IMR-90 (cell line): Measurements from ENCODE around the gene NDUFA6. TPM values are rescaled to one million over a fixed set of nuclear protein-coding genes. Genes with fewer than 3 reads are reported as not detected.
"Not testable (repeated sequence)": the region's sequence is repeated elsewhere in the genome, so short reads cannot be mapped to it uniquely, and the experiment has no call there.

Experiments used
- ATAC-seq: fragments of 200-7000 bp; cut with Tn5 transposase; 2 replicates; pipeline ENCODE4 v1.9.1; 2020; ENCODE audit warnings: low read depth, mild to moderate bottlenecking, moderate library complexity
- BruUV-seq: library from RNA; stranded (reverse); fragments of 400-500 nt; replicated peaks from 2 replicates; lab custom pipeline; 2021; lab: Mats Ljungman, UMichigan
- CTCF ChIA-PET: fragments of 300-600 bp; formaldehyde crosslinking; extraction: SDS; loops from one replicate; lab custom pipeline; 2021; ENCODE audit warnings: antibody characterized with exemption; lab: Yijun Ruan, JAX
- POLR2A ChIA-PET: fragments of 300-600 bp; sonication (Branson Sonifier 250); formaldehyde crosslinking; loops from one replicate; lab custom pipeline; 2022; ENCODE audit warnings: antibody characterized with exemption; ENCODE audit not compliant: unreplicated experiment; lab: Charles Lee
- DNase-seq: peaks from one replicate; pipeline ENCODE4 v3.0.0; 2013
- H2AFZ ChIP-seq: replicated peaks from 2 replicates; pipeline ENCODE3; 2013; ENCODE audit warnings: low read length, mild to moderate bottlenecking; ENCODE audit not compliant: poor library complexity
- H2AK5ac ChIP-seq: 2 replicates; pipeline ENCODE4 v1.6.1; 2013; ENCODE audit warnings: low read depth, low read length, inconsistent platforms
- H2AK9ac ChIP-seq: replicated peaks from 2 replicates; pipeline ENCODE3; 2013; ENCODE audit warnings: mild to moderate bottlenecking, low read depth, low read length, moderate library complexity; ENCODE audit not compliant: poor library complexity
- H2BK120ac ChIP-seq: 2 replicates; pipeline ENCODE4 v1.6.1; 2013; ENCODE audit warnings: low read depth, low read length, inconsistent platforms
- H2BK15ac ChIP-seq: 3 replicates; pipeline ENCODE4 v1.6.1; 2013; ENCODE audit warnings: low read depth, low read length, inconsistent platforms
- H2BK20ac ChIP-seq: 2 replicates; pipeline ENCODE4 v1.6.1; 2013; ENCODE audit warnings: low read depth, mild to moderate bottlenecking, inconsistent platforms, low read length, moderate library complexity
- H2BK5ac ChIP-seq: 2 replicates; pipeline ENCODE4 v1.6.1; 2013; ENCODE audit warnings: mild to moderate bottlenecking, low read depth, low read length, inconsistent platforms; ENCODE audit not compliant: poor library complexity, severe bottlenecking
- H3K14ac ChIP-seq: replicated peaks from 2 replicates; pipeline ENCODE4 v1.6.1; 2013; ENCODE audit warnings: low read depth, low read length, inconsistent platforms
- H3K18ac ChIP-seq: 2 replicates; pipeline ENCODE4 v1.6.1; 2013; ENCODE audit warnings: low read depth, low read length, control low read depth
- H3K23ac ChIP-seq: 2 replicates; pipeline ENCODE4 v1.6.1; 2013; ENCODE audit warnings: low read depth, low read length, inconsistent platforms
- H3K27ac ChIP-seq: 2 replicates; pipeline ENCODE4 v1.5.1; 2013; ENCODE audit warnings: mild to moderate bottlenecking, control low read depth, low read length; ENCODE audit not compliant: insufficient read depth
- H3K27me3 ChIP-seq: 2 replicates; pipeline ENCODE4 v1.6.1; 2013; ENCODE audit warnings: low read length; ENCODE audit not compliant: control insufficient read depth, insufficient read depth
- H3K36me3 ChIP-seq: 2 replicates; pipeline ENCODE4 v1.6.1; 2013; ENCODE audit warnings: low read length, mixed read lengths; ENCODE audit not compliant: control insufficient read depth, insufficient read depth
- H3K4ac ChIP-seq: 2 replicates; pipeline ENCODE4 v1.6.1; 2013; ENCODE audit warnings: low read depth, low read length, inconsistent platforms
- H3K4me1 ChIP-seq: 2 replicates; pipeline ENCODE4 v1.6.1; 2013; ENCODE audit warnings: low read length, mixed read lengths; ENCODE audit not compliant: control insufficient read depth, insufficient read depth
- H3K4me2 ChIP-seq: 2 replicates; pipeline ENCODE4 v1.6.1; 2013; ENCODE audit warnings: low read depth, mild to moderate bottlenecking, control low read depth, low read length, moderate library complexity
- H3K4me3 ChIP-seq: 2 replicates; pipeline ENCODE4 v1.5.1; 2013; ENCODE audit warnings: low read depth, mild to moderate bottlenecking, control low read depth, low read length, moderate library complexity; ENCODE audit not compliant: insufficient read depth
- H3K56ac ChIP-seq: 2 replicates; pipeline ENCODE4 v1.6.1; 2013; ENCODE audit warnings: low read length, inconsistent platforms; ENCODE audit not compliant: insufficient read depth; ENCODE audit errors: extremely low read depth
- H3K79me1 ChIP-seq, 2 experiments: 2 replicates each; pipeline ENCODE4 v1.6.1; 2013; ENCODE audit warnings: low read length in 2 of 2, inconsistent platforms in 1 of 2, low read depth in 1 of 2
- H3K9ac ChIP-seq: 2 replicates; pipeline ENCODE4 v1.6.1; 2013; ENCODE audit warnings: low read depth, low read length, control low read depth
- H3K9me1 ChIP-seq: 2 replicates; pipeline ENCODE4 v1.6.1; 2013; ENCODE audit warnings: low read length, inconsistent platforms; ENCODE audit not compliant: insufficient read depth
- H3K9me3 ChIP-seq: 2 replicates; pipeline ENCODE4 v1.6.1; 2013; ENCODE audit warnings: low read length; ENCODE audit not compliant: control insufficient read depth, insufficient read depth
- H4K20me1 ChIP-seq: 2 replicates; pipeline ENCODE4 v1.6.1; 2013; ENCODE audit warnings: low read length, inconsistent platforms; ENCODE audit not compliant: insufficient read depth
- H4K5ac ChIP-seq: 2 replicates; pipeline ENCODE4 v1.6.1; 2013; ENCODE audit warnings: mild to moderate bottlenecking, low read depth, low read length, control low read depth
- H4K8ac ChIP-seq, 2 experiments: 2 replicates each; pipeline ENCODE4 v1.6.1; 2013; ENCODE audit warnings: low read depth in 2 of 2, low read length in 2 of 2, control low read depth in 1 of 2, inconsistent platforms in 1 of 2
- H4K91ac ChIP-seq: 2 replicates; pipeline ENCODE4 v1.6.1; 2013; ENCODE audit warnings: low read depth, low read length, inconsistent platforms; ENCODE audit not compliant: insufficient read depth
- NFE2L2 ChIP-seq: fragments of 150-350 bp; IDR thresholded peaks from 2 replicates; pipeline ENCODE4 v1.6.1; 2016; ENCODE audit warnings: low read depth, mild to moderate bottlenecking, low read length
- POLR2A ChIP-seq: IDR thresholded peaks from 2 replicates; pipeline ENCODE4 v1.6.1; 2012; ENCODE audit warnings: mild to moderate bottlenecking, low read depth, low read length
- SMC3 ChIP-seq: fragments of 150-350 bp; IDR thresholded peaks from 2 replicates; pipeline ENCODE4 v1.6.1; 2016; ENCODE audit warnings: low read depth, mild to moderate bottlenecking, antibody characterized with exemption, low read length, moderate library complexity
- WGBS, 2 experiments: methylation state at CpG; one replicate each; pipeline versions ENCODE4 v1.1.5 to v1.1.7; 2013; ENCODE audit warnings: missing lambda C conversion rate in 2 of 2; ENCODE audit not compliant: insufficient read length in 1 of 2; ENCODE audit errors: extremely low coverage in 2 of 2; 5-methylcytosine and 5-hydroxymethylcytosine counted together
- dilution Hi-C: fragments of 300-500 bp; cut with HindIII; formaldehyde crosslinking; loops from one replicate; pipeline ENCODE4 v1.14.3; 2018; ENCODE audit warnings: low sequenced_read_pairs; ENCODE audit not compliant: unreplicated experiment
- in situ Hi-C: fragments of 300-500 bp; cut with MboI; formaldehyde crosslinking; loops from 3 replicates; pipeline ENCODE4 v1.14.3; 2019; ENCODE audit warnings: low sequenced_read_pairs, inconsistent platforms, mixed read lengths
- intact Hi-C: fragments of 100-400 bp; cut with micrococcal nuclease; formaldehyde crosslinking; loops from 2 replicates; pipeline ENCODE4 v1.10.0; 2022
- polyA plus RNA-seq, 3 experiments: library from polyadenylated mRNA; depleted of rRNA; stranded (reverse); fragments of >200 nt; gene quantifications; 2 replicates each; pipeline ENCODE4 v1.2.3, GENCODE V29; 2012; ENCODE audit warnings: low replicate concordance in 1 of 3
- total RNA-seq: library from RNA; depleted of rRNA; stranded (reverse); fragments of >200 nt; gene quantifications from 2 replicates; pipeline ENCODE4 v1.2.3, GENCODE V29; 2012

NDUFA6 gene
- total and polyA plus RNA-seq, 2 of the 4 experiments (the other 2 are of a cell fraction), result 48.8 to 89.0 TPM

DNA sequence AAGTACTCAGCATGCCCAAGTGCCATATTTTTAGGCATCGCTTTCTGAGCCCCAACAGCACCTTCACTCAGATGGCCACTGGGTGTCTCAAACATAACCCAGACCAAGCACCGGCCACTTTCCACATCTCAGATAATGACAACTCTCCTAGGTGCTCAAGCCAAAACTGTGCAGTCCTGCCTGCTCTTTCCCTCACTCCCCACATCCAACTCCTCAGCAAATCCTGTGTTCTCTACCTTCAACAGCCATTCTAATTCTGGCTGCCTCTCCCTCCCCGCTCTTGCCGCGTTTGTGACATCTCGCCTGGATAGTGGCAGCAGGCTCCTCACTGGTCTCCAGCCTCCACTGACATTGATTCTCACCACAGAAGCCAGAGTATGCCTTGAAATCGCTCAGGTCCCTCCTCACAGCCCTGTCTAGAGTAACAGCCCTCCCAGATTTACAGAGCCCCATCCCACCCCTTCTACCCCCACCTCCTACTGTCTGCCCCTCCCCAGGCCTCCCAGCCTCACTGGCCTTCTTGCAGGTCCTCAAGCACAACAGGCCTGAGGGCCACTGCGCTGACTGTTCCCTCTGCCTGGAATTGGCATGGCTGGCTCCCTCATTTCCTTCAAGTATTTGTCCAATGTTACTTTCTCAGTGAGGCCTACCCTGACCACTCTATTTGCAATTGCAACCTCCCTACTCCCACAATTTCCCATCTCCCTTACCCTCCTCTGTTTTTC is 17.8 kb downstream of the NDUFA6 start:
- Histone ChIP-seq H3K4me1 (peaks cover 12% of the 10 kb centered on the region), H2AK5ac (no peak overlapping the region; the same call in 1 of the 2 replicates), H3K9me1 (peaks cover 17% of the 10 kb centered on the region; the same call in 1 of the 2 replicates), H3K23ac (no peak overlapping the region), H2AK9ac (peak overlapping the region; percentile 44), H3K56ac (no peak overlapping the region), H2BK20ac (no peak overlapping the region), H3K4me3 (no peak overlapping the region), H2BK5ac (no peak overlapping the region), H3K9me3 (no peaks in the 10 kb centered on the region), H4K91ac (no peak overlapping the region), H3K36me3 (peaks cover 6% of the 10 kb centered on the region), H2AFZ (peak overlapping the region; percentile 1), H3K18ac (no peak overlapping the region), H4K8ac (peak overlapping the region in 1 of 2 experiments; percentile 97; a peak in 1 of 4 replicates), H3K79me1 (peaks cover 15 to 57% of the 10 kb centered on the region in 2 experiments; a peak in 3 of 4 replicates), H4K5ac (no peak overlapping the region), H3K14ac (no peak overlapping the region), H3K27ac (no peak overlapping the region), H3K9ac (no peak overlapping the region), H3K4me2 (no peak overlapping the region), H2BK15ac (no peak overlapping the region), H2BK120ac (no peak overlapping the region), H3K27me3 (no peaks in the 10 kb centered on the region), H4K20me1 (0 out of 2 replicates have a peak, but pooled peaks cover 4% of the 10 kb centered on the region), H3K4ac (no peak overlapping the region)
- ATAC-seq (no peak), DNase-seq (no peak)
- ChIA-PET CTCF (no interaction called here), POLR2A (no interaction called here)
- no TSS peak for BruUV-seq
- in situ Hi-C loops, result no loop called here
- 88% methylated on average over 8 of the region's 8 CpGs; no CpG with 5 or more reads in 1 of the 2 experiments for WGBS, 2 experiments
- TF ChIP-seq NFE2L2 (no peak), POLR2A (no peak), SMC3 (no peak)
- intact Hi-C loops, result no loop called here
- dilution Hi-C loops, result no loop called here

GRCh38 chr22:42071508-42071907 is 19.1 kb downstream of the NDUFA6 start:
- POLR2A ChIA-PET, H4K91ac ChIP-seq, H3K9me3 ChIP-seq, ATAC-seq, H3K14ac ChIP-seq, DNase-seq, BruUV-seq, dilution Hi-C loops, H2BK20ac ChIP-seq, H3K9ac ChIP-seq, H2AK5ac ChIP-seq, H3K18ac ChIP-seq, H2BK15ac ChIP-seq, H3K27ac ChIP-seq, H3K56ac ChIP-seq, in situ Hi-C loops, H3K4me3 ChIP-seq, H3K27me3 ChIP-seq, H4K5ac ChIP-seq, H2AFZ ChIP-seq, H2BK120ac ChIP-seq, CTCF ChIA-PET, intact Hi-C loops, H4K20me1 ChIP-seq: not testable (repeated sequence)
- Histone ChIP-seq H2AK9ac (peak overlapping the region; percentile 26), H3K9me1 (peaks cover 20% of the 10 kb centered on the region; the same call in 1 of the 2 replicates), H3K23ac (peak overlapping the region; percentile 53; the same call in 1 of the 2 replicates), H3K79me1 (peaks cover 15 to 57% of the 10 kb centered on the region in 2 experiments; a peak in 3 of 4 replicates), H4K8ac (peak overlapping the region in 1 of 2 experiments; percentile 97; a peak in 2 of 4 replicates), H3K36me3 (peaks cover 13% of the 10 kb centered on the region), H3K4me1 (peaks cover 12% of the 10 kb centered on the region), H3K4me2 (peak overlapping the region; percentile 67; the same call in 1 of the 2 replicates), H3K4ac (peak overlapping the region; percentile 92; the same call in 1 of the 2 replicates), H2BK5ac (peak overlapping the region; percentile 77)
- 58% methylated on average over 2 of the region's 7 CpGs; no CpG with 5 or more reads in 1 of the 2 experiments for WGBS, 2 experiments
